PC-3 (cell line): Measurements from ENCODE around the gene GTPBP6. TPM values are rescaled to one million over a fixed set of nuclear protein-coding genes. Genes with fewer than 3 reads are reported as not detected.
"Not testable (repeated sequence)": the region's sequence is repeated elsewhere in the genome, so short reads cannot be mapped to it uniquely, and the experiment has no call there.

Source experiments
- ATAC-seq: fragments of 200-7000 bp; cut with Tn5 transposase; 2 replicates; pipeline ENCODE4 v1.9.1; 2020; ENCODE audit warnings: mild to moderate bottlenecking, moderate library complexity
- BruUV-seq: library from RNA; stranded (reverse); fragments of 400-500 nt; replicated peaks from 2 replicates; lab custom pipeline; 2021; lab: Mats Ljungman, UMichigan
- CTCF ChIA-PET: fragments of 300-600 bp; sonication (Branson Sonifier 250); formaldehyde crosslinking; loops from one replicate; lab custom pipeline; 2022; ENCODE audit warnings: antibody characterized with exemption; lab: Charles Lee
- POLR2A ChIA-PET: fragments of 300-600 bp; sonication (Branson Sonifier 250); formaldehyde crosslinking; loops from one replicate; lab custom pipeline; 2022; ENCODE audit warnings: antibody characterized with exemption; ENCODE audit not compliant: unreplicated experiment; lab: Charles Lee
- DNase-seq: peaks from one replicate; pipeline ENCODE4 v3.0.0-alpha.2; 2015
- H2AFZ ChIP-seq: fragments of 300-600 bp; sonication (generic); 2 replicates; pipeline ENCODE4 v1.6.0; 2016; ENCODE audit warnings: antibody characterized with exemption, low read length
- H3F3A ChIP-seq: fragments of 300-600 bp; sonication (generic); one replicate; pipeline ENCODE4 v1.6.0; 2017; ENCODE audit warnings: antibody characterized with exemption, low read length, control low read depth, mild to moderate bottlenecking; ENCODE audit not compliant: unreplicated experiment
- H3K27ac ChIP-seq: fragments of 300-600 bp; sonication (generic); 2 replicates; pipeline ENCODE4 v1.5.1; 2016; ENCODE audit warnings: mild to moderate bottlenecking, low read length
- H3K27me3 ChIP-seq: fragments of 300-600 bp; sonication (generic); 2 replicates; pipeline ENCODE4 v1.6.1; 2016; ENCODE audit warnings: low read length, mixed read lengths
- H3K36me3 ChIP-seq: fragments of 300-600 bp; sonication (generic); 2 replicates; pipeline ENCODE4 v1.6.1; 2016; ENCODE audit warnings: low read depth, mixed run types, low read length, mixed read lengths
- H3K4me1 ChIP-seq: fragments of 300-600 bp; sonication (generic); 2 replicates; pipeline ENCODE4 v1.5.1; 2016; ENCODE audit warnings: low read length; ENCODE audit not compliant: insufficient read depth
- H3K4me2 ChIP-seq: fragments of 300-600 bp; sonication (generic); 2 replicates; pipeline ENCODE4 v1.6.0; 2016; ENCODE audit warnings: low read length
- H3K4me3 ChIP-seq: fragments of 300-600 bp; sonication (generic); 2 replicates; pipeline ENCODE4 v1.5.1; 2016; ENCODE audit warnings: mild to moderate bottlenecking, low read length, mixed read lengths
- H3K79me2 ChIP-seq: fragments of 300-600 bp; sonication (generic); 2 replicates; pipeline ENCODE4 v1.6.1; 2017; ENCODE audit warnings: low read length, mixed read lengths
- H3K9ac ChIP-seq: fragments of 300-600 bp; sonication (generic); 2 replicates; pipeline ENCODE4 v1.6.0; 2016; ENCODE audit warnings: mild to moderate bottlenecking, low read length
- H3K9me2 ChIP-seq: fragments of 300-600 bp; sonication (generic); replicated peaks from 2 replicates; pipeline ENCODE4 v1.6.1; 2016; ENCODE audit warnings: mixed run types, low read length, mixed read lengths
- H3K9me3 ChIP-seq: fragments of 300-600 bp; sonication (generic); 2 replicates; pipeline ENCODE4 v1.6.1; 2016; ENCODE audit warnings: low read length, mixed read lengths
- H4K20me1 ChIP-seq: fragments of 300-600 bp; sonication (generic); 2 replicates; pipeline ENCODE4 v1.6.1; 2016; ENCODE audit warnings: low read length, mixed read lengths
- EZH2 ChIP-seq: fragments of 300-600 bp; sonication (generic); IDR thresholded peaks from one replicate; pipeline ENCODE4 v1.6.1; 2017; ENCODE audit warnings: antibody characterized with exemption, mild to moderate bottlenecking, low read length; ENCODE audit not compliant: unreplicated experiment
- EZH2phosphoT487 ChIP-seq: fragments of 300-600 bp; sonication (generic); IDR thresholded peaks from 2 replicates; pipeline ENCODE4 v1.6.1; 2018; ENCODE audit warnings: mild to moderate bottlenecking, antibody characterized with exemption, low read length, borderline replicate concordance
- intact Hi-C: fragments of 100-400 bp; cut with micrococcal nuclease; formaldehyde crosslinking; loops from 2 replicates; pipeline ENCODE4 v1.9.0; 2023
- total RNA-seq: library from RNA; depleted of rRNA; stranded (reverse); fragments of >200 nt; gene quantifications from 2 replicates; pipeline ENCODE4 v1.2.3, GENCODE V29; 2014
- TF ChIP-seq, protein P1 (sequence below): fragments of 300-600 bp; sonication (generic); conservative IDR thresholded peaks from 2 replicates; pipeline ENCODE4 v1.5.1; 2017; ENCODE audit warnings: antibody characterized with exemption, low read depth, mild to moderate bottlenecking, low read length

The GTPBP6 gene
- total RNA-seq, 1 experiment from 2014 or later: 38.8 TPM

DNA sequence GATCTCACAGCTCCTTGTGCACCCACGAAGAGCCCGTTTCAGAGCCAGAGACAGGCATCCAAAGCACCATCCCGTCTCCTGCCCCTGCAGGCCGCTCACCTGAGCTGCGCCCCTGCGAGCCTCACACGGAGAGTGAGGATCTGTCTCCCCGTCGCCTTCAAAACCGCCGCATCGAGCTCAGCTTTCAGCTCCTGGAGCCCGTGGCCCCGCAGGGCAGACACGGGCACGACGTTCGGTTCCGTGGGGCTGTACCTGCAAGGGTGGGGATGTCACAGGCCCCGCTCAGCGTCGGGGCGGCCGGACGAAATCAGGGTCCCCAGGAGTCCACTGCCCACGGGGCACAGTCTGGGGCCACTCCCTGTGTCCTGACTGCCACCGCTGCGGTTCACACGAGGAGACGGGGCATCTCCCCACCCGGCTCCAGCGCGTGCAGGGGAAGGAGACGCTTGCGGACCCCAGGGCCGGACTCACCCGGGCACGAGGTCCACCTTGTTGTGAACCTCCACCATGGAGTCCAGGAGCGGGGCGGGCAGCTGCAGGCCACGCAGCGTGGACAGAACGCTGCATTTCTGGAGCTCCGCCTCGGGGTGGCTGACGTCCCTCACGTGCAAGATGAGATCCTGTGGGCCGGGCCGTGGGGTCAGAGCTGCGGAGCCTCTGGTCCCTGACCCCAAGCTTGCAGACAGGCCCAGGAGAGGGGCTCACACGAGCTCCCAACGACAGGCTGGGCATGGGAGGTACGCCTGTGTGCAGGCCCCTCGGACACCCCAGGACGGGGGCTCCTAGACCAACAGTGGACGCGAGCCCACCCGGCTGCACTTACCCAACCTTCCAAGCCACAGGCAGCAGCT lies 11.1 kb downstream of the GTPBP6 start:
- ATAC-seq: no peak

DNA sequence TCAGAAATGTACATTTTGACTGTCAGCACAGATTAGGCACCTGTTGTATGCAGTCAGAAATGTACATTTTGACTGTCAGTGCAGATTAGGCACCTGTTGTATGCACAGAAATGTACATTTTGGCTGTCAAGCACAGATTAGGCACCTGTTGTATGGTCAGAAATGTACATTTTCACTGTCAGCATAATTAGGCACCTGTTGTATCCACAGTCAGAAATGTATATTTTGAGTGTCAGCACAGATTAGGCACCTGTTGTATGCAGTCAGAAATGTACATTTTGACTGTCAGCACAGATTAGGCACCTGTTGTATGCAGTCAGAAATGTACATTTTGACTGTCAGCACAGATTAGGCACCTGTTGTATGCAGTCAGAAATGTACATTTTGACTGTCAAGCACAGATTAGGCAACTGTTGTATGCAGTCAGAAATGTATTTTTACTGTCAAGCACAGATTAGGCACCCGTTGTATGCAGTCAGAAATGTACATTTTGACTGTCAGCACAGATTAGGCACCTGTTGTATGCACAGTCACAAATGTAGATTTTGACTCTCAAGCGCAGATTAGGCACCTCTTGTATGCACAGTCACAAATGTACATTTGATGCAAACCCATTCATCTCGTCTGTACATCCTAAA lies 11.9 kb downstream of the GTPBP6 start:
- H3K4me2 ChIP-seq, H3K79me2 ChIP-seq, H3F3A ChIP-seq, DNase-seq, CTCF ChIA-PET, H3K9me3 ChIP-seq, H3K4me3 ChIP-seq, H3K4me1 ChIP-seq, H3K27ac ChIP-seq, H2AFZ ChIP-seq, H3K9ac ChIP-seq, POLR2A ChIA-PET, H3K27me3 ChIP-seq, H3K9me2 ChIP-seq, ATAC-seq, BruUV-seq, H4K20me1 ChIP-seq, intact Hi-C loops: not testable (repeated sequence)
- peaks cover 10% of the 10 kb centered on the region; the same call in 1 of the 2 replicates for H3K36me3 ChIP-seq

More for the DNA sequence above, 11.1 kb downstream of the GTPBP6 start:
- DNase-seq: no peak
- H3K9me2 ChIP-seq: no peaks in the 10 kb centered on the region
- no TSS peak for BruUV-seq
- intact Hi-C loops: no loop called here
- no peaks in the 10 kb centered on the region for H3K9me3 ChIP-seq
- H3K4me2 ChIP-seq: no peak overlapping the region
- no peak overlapping the region for H2AFZ ChIP-seq
- H3K27me3 ChIP-seq: no peaks in the 10 kb centered on the region
- H3F3A ChIP-seq: no peaks in the 10 kb centered on the region
- no peaks in the 10 kb centered on the region for H3K79me2 ChIP-seq
- TF ChIP-seq EZH2: no peak
- TF ChIP-seq, protein P1, sequence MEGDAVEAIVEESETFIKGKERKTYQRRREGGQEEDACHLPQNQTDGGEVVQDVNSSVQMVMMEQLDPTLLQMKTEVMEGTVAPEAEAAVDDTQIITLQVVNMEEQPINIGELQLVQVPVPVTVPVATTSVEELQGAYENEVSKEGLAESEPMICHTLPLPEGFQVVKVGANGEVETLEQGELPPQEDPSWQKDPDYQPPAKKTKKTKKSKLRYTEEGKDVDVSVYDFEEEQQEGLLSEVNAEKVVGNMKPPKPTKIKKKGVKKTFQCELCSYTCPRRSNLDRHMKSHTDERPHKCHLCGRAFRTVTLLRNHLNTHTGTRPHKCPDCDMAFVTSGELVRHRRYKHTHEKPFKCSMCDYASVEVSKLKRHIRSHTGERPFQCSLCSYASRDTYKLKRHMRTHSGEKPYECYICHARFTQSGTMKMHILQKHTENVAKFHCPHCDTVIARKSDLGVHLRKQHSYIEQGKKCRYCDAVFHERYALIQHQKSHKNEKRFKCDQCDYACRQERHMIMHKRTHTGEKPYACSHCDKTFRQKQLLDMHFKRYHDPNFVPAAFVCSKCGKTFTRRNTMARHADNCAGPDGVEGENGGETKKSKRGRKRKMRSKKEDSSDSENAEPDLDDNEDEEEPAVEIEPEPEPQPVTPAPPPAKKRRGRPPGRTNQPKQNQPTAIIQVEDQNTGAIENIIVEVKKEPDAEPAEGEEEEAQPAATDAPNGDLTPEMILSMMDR: no peak
- TF ChIP-seq EZH2phosphoT487: no peak
- peaks cover 10% of the 10 kb centered on the region; the same call in 1 of the 2 replicates for H3K36me3 ChIP-seq
- ChIA-PET CTCF (no interaction called here), POLR2A (no interaction called here)
- H4K20me1 ChIP-seq: no peaks in the 10 kb centered on the region
- H3K4me3 ChIP-seq: no peak overlapping the region
- no peaks in the 10 kb centered on the region for H3K4me1 ChIP-seq
- H3K27ac ChIP-seq: no peak overlapping the region
- no peak overlapping the region for H3K9ac ChIP-seq

DNA sequence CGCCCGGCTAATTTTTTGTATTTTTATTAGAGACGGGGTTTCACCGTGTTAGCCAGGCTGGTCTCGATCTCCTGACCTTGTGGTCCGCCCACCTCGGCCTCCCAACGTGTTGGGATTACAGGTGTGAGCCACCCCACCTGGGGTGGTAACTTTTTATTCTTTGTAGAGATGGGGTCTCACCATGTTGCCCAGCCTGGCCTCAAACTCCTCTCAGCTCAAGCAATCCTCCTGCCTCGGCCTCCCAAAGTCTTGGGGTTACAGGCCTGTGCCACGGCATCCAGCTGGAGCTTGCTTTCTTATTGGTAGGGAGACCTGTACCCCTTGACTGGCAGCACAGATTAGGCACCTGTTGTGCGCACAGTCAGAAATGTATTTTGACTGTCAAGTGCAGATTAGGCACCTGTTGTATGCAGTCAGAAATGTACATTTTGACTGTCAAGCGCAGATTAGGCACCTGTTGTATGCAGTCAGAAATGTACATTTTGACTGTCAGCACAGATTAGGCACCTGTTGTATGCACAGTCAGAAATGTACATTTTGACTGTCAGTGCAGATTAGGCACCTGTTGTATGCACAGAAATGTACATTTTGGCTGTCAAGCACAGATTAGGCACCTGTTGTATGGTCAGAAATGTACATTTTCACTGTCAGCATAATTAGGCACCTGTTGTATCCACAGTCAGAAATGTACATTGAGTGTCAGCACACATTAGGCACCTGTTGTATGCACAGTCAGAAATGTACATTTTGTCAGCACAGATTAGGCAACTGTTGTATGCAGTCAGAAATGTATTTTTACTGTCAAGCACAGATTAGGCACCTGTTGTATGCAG lies 12.6 kb downstream of the GTPBP6 start:
- H3K79me2 ChIP-seq, H3F3A ChIP-seq, DNase-seq, H3K27me3 ChIP-seq, POLR2A ChIA-PET, BruUV-seq, H2AFZ ChIP-seq, H3K4me3 ChIP-seq, intact Hi-C loops, H3K4me2 ChIP-seq, H3K9me2 ChIP-seq, H3K9me3 ChIP-seq, CTCF ChIA-PET, H3K9ac ChIP-seq, ATAC-seq, H4K20me1 ChIP-seq, H3K27ac ChIP-seq, H3K4me1 ChIP-seq: not testable (repeated sequence)
- peaks cover 10% of the 10 kb centered on the region; the same call in 1 of the 2 replicates for H3K36me3 ChIP-seq
